Prostate gland (tissue), 2 donors: ENCODE results near the gene PDZRN4. TPM values are rescaled to one million over a fixed set of nuclear protein-coding genes. Genes with fewer than 3 reads are reported as not detected.

Source experiments
- DNase-seq: peaks from one replicate; pipeline ENCODE4 v3.0.0-alpha.2; 2019; ENCODE audit warnings: low spot score
- H3K27ac ChIP-seq, 2 donors: fragments of 200-600 bp; sonication (generic); 2 replicates each; pipeline ENCODE4 v1.5.1; 2017 to 2019
- H3K27me3 ChIP-seq: fragments of 200-600 bp; sonication (generic); replicated peaks from 2 replicates; pipeline ENCODE4 v1.5.1; 2019; ENCODE audit not compliant: insufficient read depth
- H3K36me3 ChIP-seq, 2 donors: fragments of 200-600 bp; sonication (generic); 1 replicate in 1 of 2; 2 replicates in 1 of 2; pipeline versions ENCODE4 v1.5.1 to v1.8.1; 2017 to 2019
- H3K4me1 ChIP-seq: fragments of 200-600 bp; sonication (generic); replicated peaks from 2 replicates; pipeline ENCODE4 v1.5.1; 2019
- H3K4me3 ChIP-seq, 2 donors: fragments of 200-600 bp; sonication (generic); 2 replicates each; pipeline ENCODE4 v1.5.1; 2017 to 2019
- H3K9me3 ChIP-seq: fragments of 200-600 bp; sonication (generic); 2 replicates; pipeline ENCODE4 v1.5.1; 2017
- POLR2A ChIP-seq: fragments of 450-650 bp; IDR thresholded peaks from one replicate; pipeline ENCODE4 v1.6.1; 2016; ENCODE audit warnings: antibody characterized with exemption, mild to moderate bottlenecking
- POLR2AphosphoS5 ChIP-seq: sonication (generic); formaldehyde crosslinking; IDR thresholded peaks from one replicate; pipeline ENCODE4 v1.6.1; 2017; ENCODE audit warnings: antibody characterized with exemption
- WGBS: methylation state at CpG from one replicate; pipeline ENCODE4 v1.1.5; 2018; 5-methylcytosine and 5-hydroxymethylcytosine counted together
- intact Hi-C: fragments of 100-400 bp; cut with DNase I; formaldehyde crosslinking; loops from one replicate; pipeline ENCODE4 v1.14.2; 2022
- total RNA-seq, 2 donors: library from RNA; depleted of rRNA; stranded (reverse); fragments of >200 nt; gene quantifications; one replicate each; pipeline ENCODE4 v1.1.0, GENCODE V29; 2016
- TF ChIP-seq, protein P1 (sequence below), 4 experiments: fragments of 200-600 bp in 2 of 4; fragments of 450-650 bp in 2 of 4; sonication (generic) in 2 of 4; IDR thresholded peaks; 1 replicate in 3 of 4; 2 replicates in 1 of 4; pipeline ENCODE4 v1.5.1; 2016 to 2019; ENCODE audit warnings: antibody characterized with exemption in 4 of 4, mild to moderate bottlenecking in 2 of 4, moderate library complexity in 2 of 4

Gene PDZRN4
- total RNA-seq, 2 donors from 2014 or later = 6.5 to 21.1 TPM

DNA sequence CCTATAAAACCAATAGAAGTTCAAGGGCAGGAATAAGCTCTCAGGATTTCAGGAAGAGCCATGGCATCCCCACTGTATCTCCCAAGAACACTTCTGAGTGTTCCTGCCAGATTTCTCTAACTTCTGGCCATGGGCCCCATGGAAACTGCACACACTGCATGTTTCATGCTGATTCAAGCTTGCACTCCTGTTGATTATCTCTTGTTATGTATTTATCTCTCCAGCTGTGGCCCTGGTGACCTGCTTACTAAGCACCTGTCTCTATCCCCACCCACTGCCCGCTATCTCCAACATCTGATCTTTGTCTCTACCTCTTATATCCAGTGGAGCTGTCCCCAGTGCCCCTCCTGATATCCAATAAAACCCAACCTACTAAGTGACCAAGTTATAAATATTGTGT lies 285.3 kb downstream of the PDZRN4 start:
- no peaks in the 10 kb centered on the region for H3K4me1 ChIP-seq
- H3K36me3 ChIP-seq = no peaks in the 10 kb centered on the region
- no peaks in the 10 kb centered on the region for H3K27me3 ChIP-seq
- no peak overlapping the region for H3K27ac ChIP-seq
- TF ChIP-seq POLR2AphosphoS5 = no peak
- TF ChIP-seq, protein P1, sequence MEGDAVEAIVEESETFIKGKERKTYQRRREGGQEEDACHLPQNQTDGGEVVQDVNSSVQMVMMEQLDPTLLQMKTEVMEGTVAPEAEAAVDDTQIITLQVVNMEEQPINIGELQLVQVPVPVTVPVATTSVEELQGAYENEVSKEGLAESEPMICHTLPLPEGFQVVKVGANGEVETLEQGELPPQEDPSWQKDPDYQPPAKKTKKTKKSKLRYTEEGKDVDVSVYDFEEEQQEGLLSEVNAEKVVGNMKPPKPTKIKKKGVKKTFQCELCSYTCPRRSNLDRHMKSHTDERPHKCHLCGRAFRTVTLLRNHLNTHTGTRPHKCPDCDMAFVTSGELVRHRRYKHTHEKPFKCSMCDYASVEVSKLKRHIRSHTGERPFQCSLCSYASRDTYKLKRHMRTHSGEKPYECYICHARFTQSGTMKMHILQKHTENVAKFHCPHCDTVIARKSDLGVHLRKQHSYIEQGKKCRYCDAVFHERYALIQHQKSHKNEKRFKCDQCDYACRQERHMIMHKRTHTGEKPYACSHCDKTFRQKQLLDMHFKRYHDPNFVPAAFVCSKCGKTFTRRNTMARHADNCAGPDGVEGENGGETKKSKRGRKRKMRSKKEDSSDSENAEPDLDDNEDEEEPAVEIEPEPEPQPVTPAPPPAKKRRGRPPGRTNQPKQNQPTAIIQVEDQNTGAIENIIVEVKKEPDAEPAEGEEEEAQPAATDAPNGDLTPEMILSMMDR (IDR thresholded peaks at IDR 0.05) = no peak
- TF ChIP-seq POLR2A = no peak
- no peaks in the 10 kb centered on the region for H3K9me3 ChIP-seq
- intact Hi-C loops = no loop called here
- no peak overlapping the region for H3K4me3 ChIP-seq
- no peak for DNase-seq
- WGBS = 96% methylated on average over 1 of the region's 1 CpG

DNA sequence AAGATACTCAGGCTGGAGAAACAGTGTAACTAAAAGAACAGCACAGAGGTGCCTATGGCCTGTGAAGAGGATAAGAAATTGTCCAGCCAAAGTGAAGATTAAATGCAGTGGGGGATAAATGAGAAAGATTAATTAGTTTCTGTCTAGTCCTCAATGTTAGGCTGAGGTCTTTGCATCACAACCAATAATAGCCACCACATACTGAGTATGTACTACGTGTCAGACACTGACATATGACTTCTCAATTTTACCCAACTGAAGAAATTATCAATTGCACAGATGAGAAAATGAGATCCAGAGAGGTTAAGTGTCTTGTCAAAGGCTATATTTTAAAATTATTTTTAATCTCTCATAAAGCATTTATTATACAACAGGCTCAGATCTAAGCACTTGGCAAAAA lies 285.9 kb downstream of the PDZRN4 start:
- H3K36me3 ChIP-seq = no peaks in the 10 kb centered on the region

DNA sequence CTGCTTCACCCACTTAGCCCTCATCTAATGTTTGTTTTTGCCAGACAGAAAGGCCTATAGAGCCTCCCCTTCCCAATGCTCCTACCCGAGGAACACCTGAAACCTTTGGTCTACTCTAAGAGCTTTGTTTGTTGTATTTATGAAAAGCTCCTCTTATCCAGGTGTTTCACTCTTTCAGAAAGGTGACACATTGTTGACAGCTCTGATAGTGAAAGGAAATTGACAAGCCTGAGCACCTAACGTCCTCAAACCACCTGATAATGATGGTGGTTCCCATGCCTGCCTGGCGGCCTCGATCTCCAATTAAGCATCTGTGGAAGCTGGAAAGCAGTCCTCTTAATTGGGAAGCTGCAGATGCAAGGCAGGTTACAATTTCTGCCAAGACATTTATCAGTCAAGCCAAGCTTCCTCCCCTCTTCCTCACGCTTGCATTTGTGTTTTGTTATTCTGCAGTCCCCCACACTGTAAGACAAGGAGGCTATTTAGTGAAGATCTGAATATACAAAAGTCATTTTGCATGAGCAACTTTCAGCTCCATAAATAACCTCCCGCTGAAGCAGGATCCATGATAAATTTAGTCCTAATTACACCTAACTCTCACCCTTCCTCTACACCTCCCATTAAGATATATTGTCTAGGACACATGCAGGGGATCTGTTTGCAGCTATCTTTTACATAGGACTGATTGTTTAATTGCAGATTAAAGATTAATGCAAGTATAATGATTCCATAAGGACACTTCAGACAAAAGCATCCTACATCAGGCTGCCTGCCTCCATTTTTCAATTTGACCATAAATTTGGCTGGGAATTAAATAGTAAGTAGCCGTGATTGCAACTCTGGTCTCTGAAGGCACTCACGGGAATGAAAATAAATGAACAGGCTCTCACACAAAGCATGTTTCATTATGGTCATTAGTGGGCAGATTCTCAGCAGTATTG lies 288.6 kb downstream of the PDZRN4 start:
- TF ChIP-seq POLR2A (no peak), POLR2AphosphoS5 (no peak)
- TF ChIP-seq, protein P1 (IDR thresholded peaks at IDR 0.05) = no peak
- Histone ChIP-seq H3K9me3 (no peaks in the 10 kb centered on the region), H3K27ac (no peak overlapping the region), H3K36me3 (no peaks in the 10 kb centered on the region), H3K4me1 (no peaks in the 10 kb centered on the region), H3K4me3 (no peak overlapping the region), H3K27me3 (no peaks in the 10 kb centered on the region)
- 70% methylated on average over 8 of the region's 8 CpGs for WGBS
- no peak for DNase-seq
- intact Hi-C loops = no loop called here

More for the DNA sequence above, 285.9 kb downstream of the PDZRN4 start:
- WGBS = 74% methylated on average over 1 of the region's 1 CpG
- H3K9me3 ChIP-seq = no peaks in the 10 kb centered on the region
- H3K4me1 ChIP-seq = no peaks in the 10 kb centered on the region
- no peaks in the 10 kb centered on the region for H3K27me3 ChIP-seq
- TF ChIP-seq POLR2AphosphoS5 (no peak), POLR2A (no peak)
- TF ChIP-seq, protein P1 (IDR thresholded peaks at IDR 0.05) = no peak
- no peak overlapping the region for H3K4me3 ChIP-seq
- no peak overlapping the region for H3K27ac ChIP-seq
- DNase-seq = no peak
- intact Hi-C loops = no loop called here

DNA sequence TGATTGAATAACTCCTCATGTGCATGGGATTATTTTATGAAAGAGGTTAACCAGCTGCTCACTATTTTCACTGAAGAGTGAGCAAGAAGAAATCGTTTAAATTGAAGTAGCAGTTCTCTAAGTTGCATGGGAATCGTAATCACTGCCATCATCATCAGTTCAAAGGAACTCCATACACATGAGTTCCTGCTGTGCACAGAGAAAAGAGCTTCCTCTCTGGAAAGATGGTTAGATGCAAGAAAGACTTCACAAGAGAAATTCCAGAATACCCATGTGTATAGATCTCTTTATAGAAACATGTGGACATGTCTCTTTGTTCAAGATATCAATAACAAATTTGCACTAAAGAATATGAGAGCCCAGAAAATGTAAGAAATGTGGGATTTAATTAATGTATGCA lies 291.3 kb downstream of the PDZRN4 start:
- no peak for DNase-seq
- no peaks in the 10 kb centered on the region for H3K36me3 ChIP-seq
- no peaks in the 10 kb centered on the region for H3K27me3 ChIP-seq
- intact Hi-C loops = no loop called here
- H3K4me1 ChIP-seq = no peaks in the 10 kb centered on the region
- TF ChIP-seq POLR2A = no peak
- no peak for TF ChIP-seq POLR2AphosphoS5
- TF ChIP-seq, protein P1 (IDR thresholded peaks at IDR 0.05) = no peak
- no peaks in the 10 kb centered on the region for H3K9me3 ChIP-seq
- no peak overlapping the region for H3K4me3 ChIP-seq
- no peak overlapping the region for H3K27ac ChIP-seq
- WGBS = 81% methylated on average over 2 of the region's 2 CpGs

DNA sequence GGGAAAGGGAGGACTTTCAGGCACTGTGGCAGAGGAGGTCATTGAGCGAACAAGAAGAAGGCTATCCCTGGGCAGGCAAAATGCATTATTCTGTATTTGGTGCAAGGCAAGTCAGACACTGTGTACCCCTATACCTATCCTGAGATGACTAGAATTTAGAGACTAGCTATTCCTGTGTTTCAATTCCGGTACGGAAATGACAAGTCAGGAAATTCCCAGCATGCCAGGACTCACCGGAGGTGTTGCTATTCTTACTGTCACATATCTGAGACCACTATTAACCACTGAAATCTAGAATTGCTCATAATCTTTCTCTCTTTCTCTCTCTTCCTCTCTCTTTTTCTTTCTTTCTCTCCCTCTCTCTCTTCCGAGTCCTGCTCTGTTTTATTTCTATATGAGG lies 297.1 kb downstream of the PDZRN4 start:
- no peaks in the 10 kb centered on the region for H3K27me3 ChIP-seq
- no peaks in the 10 kb centered on the region for H3K9me3 ChIP-seq
- 82% methylated on average over 5 of the region's 5 CpGs for WGBS
- intact Hi-C loops = no loop called here
- H3K27ac ChIP-seq = no peak overlapping the region
- no peaks in the 10 kb centered on the region for H3K36me3 ChIP-seq
- TF ChIP-seq POLR2AphosphoS5 (no peak), POLR2A (no peak)
- TF ChIP-seq, protein P1 (IDR thresholded peaks at IDR 0.05) = no peak
- no peak overlapping the region for H3K4me3 ChIP-seq
- DNase-seq = no peak
- no peaks in the 10 kb centered on the region for H3K4me1 ChIP-seq
